GM06990 (cell line): ENCODE measurements around the gene GNLY.

Source experiments
- DNase-seq: peaks from one replicate; pipeline ENCODE4 v3.0.0-alpha.2; 2011; ENCODE audit not compliant: insufficient read length; ENCODE audit errors: extremely low read depth
- H3K27me3 ChIP-seq: replicated peaks from 2 replicates; pipeline ENCODE4 v1.6.0; 2011; ENCODE audit warnings: low read length; ENCODE audit not compliant: control insufficient read depth, insufficient read depth
- H3K36me3 ChIP-seq: 2 replicates; pipeline ENCODE4 v1.5.1; 2011; ENCODE audit warnings: low read length; ENCODE audit not compliant: control insufficient read depth, insufficient read depth
- H3K4me3 ChIP-seq: replicated peaks from 2 replicates; pipeline ENCODE4 v1.5.1; 2011; ENCODE audit warnings: low read depth, mild to moderate bottlenecking, control low read depth, low read length
- TF ChIP-seq, protein P1 (sequence below): IDR thresholded peaks from 2 replicates; pipeline ENCODE4 v1.5.1; 2011; ENCODE audit warnings: low read length, control low read depth, mild to moderate bottlenecking, inconsistent platforms; ENCODE audit not compliant: insufficient read depth, poor library complexity, severe bottlenecking

The GNLY gene

DNA sequence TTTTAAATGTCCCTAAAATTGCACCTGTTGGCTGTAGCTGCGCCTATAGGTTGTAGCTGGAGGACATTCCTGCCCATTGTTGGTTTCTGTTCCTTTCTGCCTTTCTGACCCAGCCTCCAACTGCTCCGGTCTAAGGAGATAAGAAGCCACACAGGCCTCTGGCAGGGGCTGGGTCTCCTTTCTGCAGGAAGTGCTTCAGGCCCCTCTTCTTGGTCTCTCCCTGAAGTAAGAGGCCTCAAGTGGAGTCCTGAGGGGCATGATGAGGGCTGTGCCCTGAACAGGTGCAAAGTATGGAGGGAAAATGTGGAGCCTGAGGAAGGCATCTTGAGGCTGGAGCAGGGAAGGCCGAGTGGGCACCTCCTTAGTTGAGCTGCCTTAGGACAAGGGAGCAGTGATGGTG, 15.8 kb upstream of the GNLY start:
- Histone ChIP-seq H3K27me3 (no peaks in the 10 kb centered on the region), H3K4me3 (no peak overlapping the region), H3K36me3 (no peaks in the 10 kb centered on the region)
- DNase-seq, result no peak
- TF ChIP-seq, protein P1, sequence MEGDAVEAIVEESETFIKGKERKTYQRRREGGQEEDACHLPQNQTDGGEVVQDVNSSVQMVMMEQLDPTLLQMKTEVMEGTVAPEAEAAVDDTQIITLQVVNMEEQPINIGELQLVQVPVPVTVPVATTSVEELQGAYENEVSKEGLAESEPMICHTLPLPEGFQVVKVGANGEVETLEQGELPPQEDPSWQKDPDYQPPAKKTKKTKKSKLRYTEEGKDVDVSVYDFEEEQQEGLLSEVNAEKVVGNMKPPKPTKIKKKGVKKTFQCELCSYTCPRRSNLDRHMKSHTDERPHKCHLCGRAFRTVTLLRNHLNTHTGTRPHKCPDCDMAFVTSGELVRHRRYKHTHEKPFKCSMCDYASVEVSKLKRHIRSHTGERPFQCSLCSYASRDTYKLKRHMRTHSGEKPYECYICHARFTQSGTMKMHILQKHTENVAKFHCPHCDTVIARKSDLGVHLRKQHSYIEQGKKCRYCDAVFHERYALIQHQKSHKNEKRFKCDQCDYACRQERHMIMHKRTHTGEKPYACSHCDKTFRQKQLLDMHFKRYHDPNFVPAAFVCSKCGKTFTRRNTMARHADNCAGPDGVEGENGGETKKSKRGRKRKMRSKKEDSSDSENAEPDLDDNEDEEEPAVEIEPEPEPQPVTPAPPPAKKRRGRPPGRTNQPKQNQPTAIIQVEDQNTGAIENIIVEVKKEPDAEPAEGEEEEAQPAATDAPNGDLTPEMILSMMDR, result no peak

DNA sequence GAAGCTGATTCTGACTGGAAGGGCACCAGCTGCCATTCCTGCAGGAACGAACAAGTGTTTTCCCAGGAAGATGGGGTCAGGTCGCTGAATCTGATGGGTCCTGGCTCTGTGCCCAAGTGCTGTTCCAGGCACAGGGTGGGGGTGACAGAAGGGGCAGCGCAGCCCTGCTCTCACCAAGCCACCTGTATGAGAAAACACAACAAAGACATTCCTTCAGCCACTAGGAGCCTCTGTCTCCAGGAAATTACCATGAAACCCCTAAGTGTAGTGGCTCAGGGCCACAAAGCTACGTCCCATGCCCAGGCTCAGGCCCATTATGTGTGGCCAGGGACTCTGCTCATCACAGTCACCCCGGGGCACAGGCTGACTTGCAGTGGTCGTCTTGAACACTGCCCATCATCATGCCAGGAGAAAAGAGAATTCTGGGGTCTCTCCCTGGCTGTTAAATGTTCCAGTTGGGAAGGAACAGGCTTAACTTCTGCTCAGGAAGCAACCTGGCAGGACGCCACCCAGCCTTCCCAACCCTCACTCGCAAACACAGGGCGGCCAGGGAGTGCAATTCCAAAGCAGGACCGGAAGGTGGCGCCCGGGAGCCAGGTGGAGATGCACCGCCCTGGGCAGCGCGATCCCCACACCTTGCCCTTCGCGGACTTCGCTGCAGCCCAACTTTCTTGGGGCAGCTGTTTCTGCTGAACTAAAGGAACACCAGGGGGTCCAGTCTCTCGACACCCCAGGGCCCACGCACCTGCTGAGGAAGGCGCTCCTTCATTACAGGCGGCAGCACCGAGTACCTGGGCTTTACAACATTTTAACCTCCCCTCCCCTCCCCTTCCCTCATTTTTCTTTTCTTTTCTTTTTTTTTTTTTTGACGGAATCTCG, 15.1 kb upstream of the GNLY start:
- Histone ChIP-seq H3K36me3 (no peaks in the 10 kb centered on the region), H3K27me3 (no peaks in the 10 kb centered on the region), H3K4me3 (no peak overlapping the region)
- TF ChIP-seq, protein P1, result peak; percentile 98
- peak; percentile 68 for DNase-seq

DNA sequence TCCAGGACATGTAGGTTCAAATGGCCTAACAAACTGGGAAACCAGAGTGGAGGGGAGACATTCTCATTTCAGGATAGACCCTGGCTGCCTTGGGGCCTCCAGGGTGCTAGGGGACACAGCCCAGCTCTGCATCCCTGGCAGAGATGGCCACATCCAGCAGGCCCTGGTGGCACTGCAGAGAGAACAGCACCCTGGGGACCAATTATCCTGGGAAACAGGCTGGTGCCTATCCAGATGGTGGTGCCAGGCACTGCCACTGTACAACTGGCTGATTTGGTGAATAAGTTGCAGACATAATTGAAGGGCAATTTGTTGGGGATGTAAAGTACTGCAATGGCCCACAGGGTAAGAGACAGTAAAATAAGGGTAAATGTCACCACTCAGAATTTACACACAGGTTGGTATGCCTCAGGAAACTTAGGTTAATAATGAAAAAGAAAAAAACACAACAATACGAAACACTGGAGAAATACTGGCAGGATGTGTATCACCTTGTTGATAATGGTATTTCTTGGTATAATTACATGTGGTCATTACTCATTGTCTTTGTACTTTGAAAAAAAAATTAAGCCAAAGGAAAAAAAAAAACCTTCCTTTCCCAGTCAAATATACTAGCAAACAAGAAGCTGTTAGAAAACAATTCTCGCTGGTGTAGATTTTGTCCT, 13.3 kb upstream of the GNLY start:
- Histone ChIP-seq H3K27me3 (no peaks in the 10 kb centered on the region), H3K36me3 (no peaks in the 10 kb centered on the region), H3K4me3 (no peak overlapping the region)
- TF ChIP-seq, protein P1, result no peak
- DNase-seq, result no peak

DNA sequence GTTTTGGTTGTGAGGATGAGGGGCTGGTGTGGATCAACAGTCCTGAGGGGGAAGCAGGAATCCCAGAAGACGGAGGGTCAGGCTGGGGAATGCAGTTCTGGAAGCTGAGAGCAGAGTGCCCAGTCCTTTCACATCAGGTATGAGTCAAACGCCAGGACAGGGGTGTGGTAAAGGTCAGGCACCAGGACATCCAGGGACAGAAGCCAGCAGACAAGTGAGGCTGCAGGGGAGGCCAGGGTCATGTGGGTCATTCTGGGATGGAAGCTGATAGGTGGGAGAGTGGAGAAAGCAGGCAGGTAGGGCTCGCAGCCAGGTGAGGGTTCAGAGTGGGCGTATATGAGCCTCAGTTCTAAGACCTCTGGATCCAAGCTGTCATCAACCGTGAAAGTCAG, 12.8 kb upstream of the GNLY start:
- no peaks in the 10 kb centered on the region for H3K27me3 ChIP-seq
- no peak overlapping the region for H3K4me3 ChIP-seq
- TF ChIP-seq, protein P1, result no peak
- no peaks in the 10 kb centered on the region for H3K36me3 ChIP-seq
- DNase-seq, result no peak

DNA sequence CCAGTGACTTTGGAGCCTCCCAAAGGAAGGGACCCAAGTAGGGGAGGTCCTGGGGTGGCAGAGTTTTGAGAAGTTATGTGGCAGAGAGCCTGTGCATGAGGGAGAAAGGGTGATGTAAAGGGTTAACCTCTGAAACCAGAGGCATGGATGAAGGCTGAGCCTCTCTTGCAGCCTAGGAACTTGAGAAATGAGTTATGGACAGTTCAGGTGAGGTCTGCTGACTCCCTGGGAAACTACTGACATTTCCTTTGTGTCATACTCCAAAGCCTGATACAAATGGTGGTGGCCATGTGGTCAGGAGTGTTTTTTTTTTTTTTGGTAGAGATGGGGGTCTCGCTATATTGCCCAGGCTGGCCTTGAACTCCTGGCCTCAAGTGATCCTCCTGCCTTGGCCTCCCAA, 12.4 kb upstream of the GNLY start:
- H3K36me3 ChIP-seq, result no peaks in the 10 kb centered on the region
- TF ChIP-seq, protein P1, result no peak
- H3K27me3 ChIP-seq, result no peaks in the 10 kb centered on the region
- DNase-seq, result no peak
- H3K4me3 ChIP-seq, result no peak overlapping the region
